Stimulated activated CD4-positive, alpha-beta T cell treated with anti-CD3 and anti-CD28 coated beads, Interleukin-4, amount 100 ng/mL, for 4 hours (primary cell): ENCODE results near the gene TIPRL.
"Not testable (repeated sequence)": the region's sequence is repeated elsewhere in the genome, so short reads cannot be mapped to it uniquely, and the experiment has no call there.

Source experiments
- DNase-seq, 2 experiments: peaks; one replicate each; pipeline ENCODE4 v3.0.0-alpha.2; 2020

Gene TIPRL

DNA sequence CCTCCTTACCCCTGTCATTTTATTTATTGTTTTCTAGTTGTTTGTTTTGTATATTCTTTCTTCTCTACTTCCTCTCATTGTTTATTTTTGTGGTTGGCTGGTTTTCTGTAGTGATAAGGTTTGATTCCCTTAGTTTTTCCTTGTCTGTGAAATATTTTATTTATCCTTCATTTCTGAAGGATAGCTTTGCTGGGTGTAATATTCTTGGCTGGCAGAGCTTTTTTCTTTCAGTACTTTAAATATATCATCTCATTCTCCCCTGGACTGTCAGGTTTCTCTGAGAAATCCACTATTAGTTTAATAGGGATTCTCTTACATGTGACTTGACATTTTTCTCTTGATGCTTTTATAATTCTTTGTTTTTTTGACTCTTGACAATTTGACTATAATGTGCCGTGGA is 18.8 kb upstream of the TIPRL start:
- DNase-seq = no peak

DNA sequence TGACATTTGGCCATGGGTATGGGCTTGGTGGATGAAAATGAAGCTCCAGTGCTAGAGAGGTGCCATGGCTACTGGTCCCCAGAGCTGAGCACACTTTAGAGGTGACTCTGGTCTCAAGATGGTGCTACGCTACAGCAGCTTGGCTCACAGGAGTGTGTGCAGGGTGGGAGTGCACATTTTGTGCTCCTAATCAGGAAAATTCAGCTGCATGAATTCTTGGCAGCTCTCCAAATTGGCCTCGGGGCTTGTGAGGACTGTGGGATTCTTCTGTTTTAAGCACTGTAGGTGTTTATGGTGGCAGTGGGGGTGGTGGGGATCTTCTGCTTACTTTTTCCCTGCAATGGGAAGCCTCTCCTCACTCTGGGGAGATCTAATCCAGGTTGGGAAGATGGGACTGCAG is 17.3 kb upstream of the TIPRL start:
- DNase-seq = no peak

DNA sequence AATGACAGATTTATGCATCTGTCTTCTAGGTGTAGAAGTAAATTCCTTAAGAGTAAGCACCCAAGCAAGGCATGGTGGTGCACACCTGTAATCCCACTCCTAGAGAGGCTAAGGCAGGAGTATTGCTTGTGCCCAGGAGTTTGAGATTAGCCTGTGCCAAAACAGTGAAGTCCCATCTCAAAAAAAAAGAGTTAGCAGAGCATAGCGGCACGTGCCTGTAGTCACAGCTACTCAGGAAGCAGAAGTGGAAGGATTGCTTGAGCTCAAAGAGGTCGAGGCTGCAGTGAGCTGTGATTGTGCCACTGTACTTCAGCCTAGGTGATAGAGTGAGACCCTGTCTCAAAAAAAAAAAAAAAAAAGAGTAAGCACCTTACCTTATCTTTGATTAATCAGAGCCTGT is 15.1 kb upstream of the TIPRL start:
- no peak for DNase-seq

DNA sequence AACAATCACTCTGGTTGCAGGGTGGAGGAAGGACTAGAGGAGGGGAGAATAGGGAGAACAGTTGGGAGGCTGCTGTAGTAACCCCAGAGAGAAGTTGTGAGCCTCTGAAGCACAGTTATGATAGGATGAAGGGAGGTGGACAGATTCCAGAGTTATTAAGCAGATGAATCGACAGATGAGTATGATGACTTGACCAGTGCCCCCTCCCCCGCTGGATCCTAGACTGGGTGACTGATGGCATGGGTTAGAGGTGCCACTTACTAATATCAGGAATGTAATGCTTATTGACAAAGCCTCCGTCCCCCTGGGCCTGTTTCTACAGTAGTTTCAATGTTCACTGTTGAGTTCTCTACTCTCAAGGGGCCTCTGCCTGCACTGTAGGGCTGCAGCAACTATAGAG is 14.0 kb upstream of the TIPRL start:
- DNase-seq = no peak

DNA sequence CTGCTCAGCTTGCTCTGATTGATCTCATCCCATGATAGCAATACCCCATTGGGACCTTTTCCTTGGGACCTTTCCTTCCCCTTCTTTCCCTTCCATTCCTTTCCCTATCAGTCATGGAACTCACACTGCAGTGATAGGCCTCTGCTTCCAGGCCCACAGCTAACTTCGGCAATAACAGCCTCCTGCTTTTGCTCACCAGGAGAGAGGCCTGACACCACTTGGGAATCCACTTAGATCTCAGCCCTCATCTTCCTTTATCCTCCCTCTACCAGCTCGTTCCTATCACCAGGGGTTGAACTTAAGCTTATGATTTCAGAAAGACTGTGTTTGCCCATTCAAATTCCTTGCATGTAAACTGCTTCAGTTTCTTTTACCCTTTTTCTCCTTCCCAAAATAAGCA is 11.0 kb upstream of the TIPRL start:
- DNase-seq = no peak

DNA sequence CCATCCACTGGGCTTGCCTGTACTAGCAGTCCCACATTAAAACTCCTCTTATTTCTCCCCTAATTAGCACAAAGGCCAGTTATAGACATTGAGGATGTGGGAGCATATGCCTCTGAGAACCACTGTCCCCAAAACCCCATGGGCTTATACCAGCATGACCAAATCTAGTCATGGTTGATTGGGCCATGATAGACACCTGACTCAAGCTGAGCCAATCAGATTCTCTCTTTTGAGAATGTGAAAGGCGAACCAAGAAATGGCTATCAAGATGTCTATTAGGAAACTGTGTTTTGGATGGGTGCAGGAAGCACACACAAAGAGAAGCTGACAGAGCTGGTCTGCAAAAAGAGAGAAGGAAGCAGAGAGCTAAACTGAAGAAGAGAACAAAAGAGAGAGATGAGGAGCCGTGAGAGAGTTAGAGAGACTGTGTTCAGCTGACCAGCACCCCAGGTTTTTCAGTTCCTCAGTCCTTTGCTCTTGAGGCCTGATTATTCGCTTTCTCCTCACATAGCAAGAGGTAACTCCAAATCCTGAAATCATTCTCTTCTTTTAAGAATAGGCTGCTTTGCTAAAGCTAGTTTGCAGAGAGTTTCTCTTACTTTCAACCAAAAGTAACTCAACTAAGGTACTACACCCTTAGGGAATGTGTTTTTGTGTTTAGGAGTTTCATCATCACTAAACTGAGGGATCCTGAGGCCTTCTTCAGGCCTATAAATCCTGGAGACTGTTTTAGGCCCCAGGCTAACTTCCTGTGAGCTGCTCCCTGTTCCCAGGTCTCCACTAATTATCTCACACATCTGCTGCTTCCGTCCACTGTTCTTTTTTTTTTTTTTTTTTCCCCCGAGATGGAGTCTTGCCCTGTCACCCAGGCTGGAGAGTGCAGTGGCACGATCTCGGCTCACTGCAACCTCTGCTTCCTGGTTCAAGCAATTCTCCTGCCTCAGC is 7.9 kb upstream of the TIPRL start:
- no peak for DNase-seq

DNA sequence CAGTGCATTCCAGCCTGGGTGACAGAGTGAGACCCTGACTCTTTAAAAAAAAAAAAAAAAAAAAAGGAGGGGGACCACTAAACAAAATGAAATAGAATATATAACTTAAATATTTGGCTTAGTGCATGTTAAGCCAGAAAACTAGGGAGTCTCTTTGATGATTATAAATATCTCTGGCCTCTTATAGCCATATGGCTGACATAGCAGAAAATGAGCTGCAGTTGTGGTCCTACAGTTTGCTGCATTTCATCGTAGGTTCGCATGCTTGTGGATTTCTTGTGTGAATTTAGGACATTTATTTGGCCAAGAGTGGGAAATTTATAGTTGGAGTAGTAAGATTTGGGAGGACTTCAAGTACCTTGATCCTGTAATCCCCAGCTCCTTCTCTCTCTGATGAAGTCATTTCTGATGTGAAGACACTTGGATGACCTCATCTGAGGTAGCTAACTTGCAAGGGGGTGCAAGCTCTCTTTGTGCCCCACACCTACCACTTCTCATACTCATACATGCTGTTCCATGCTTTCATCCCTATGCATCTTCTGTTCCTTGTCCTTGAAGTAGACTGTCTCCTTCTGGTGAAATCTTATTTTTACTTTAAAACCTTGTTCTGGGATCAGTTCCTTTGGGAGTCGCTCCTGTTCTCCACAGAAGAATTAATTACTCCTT is 6.4 kb upstream of the TIPRL start:
- DNase-seq = no peak

DNA sequence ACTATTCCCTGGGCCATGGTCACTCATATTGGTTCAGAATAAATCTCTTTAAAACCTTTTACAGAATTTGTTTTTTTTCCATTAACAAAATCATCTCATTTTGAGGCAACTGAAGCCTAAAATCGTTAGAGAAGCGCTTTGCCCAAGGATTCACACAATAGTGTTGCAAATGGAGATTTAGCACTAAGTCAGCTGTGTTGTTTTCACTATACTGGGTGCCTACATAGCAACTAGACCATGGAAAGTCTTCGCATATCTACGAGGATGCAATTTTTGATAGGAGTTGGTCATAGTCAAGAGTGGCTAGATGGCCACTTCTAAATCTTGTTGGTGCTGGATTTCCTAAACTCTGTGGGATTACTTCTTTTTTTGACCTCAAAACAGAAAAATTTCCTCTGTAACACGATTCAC is 530 bp upstream of the TIPRL start:
- no peak for DNase-seq

DNA sequence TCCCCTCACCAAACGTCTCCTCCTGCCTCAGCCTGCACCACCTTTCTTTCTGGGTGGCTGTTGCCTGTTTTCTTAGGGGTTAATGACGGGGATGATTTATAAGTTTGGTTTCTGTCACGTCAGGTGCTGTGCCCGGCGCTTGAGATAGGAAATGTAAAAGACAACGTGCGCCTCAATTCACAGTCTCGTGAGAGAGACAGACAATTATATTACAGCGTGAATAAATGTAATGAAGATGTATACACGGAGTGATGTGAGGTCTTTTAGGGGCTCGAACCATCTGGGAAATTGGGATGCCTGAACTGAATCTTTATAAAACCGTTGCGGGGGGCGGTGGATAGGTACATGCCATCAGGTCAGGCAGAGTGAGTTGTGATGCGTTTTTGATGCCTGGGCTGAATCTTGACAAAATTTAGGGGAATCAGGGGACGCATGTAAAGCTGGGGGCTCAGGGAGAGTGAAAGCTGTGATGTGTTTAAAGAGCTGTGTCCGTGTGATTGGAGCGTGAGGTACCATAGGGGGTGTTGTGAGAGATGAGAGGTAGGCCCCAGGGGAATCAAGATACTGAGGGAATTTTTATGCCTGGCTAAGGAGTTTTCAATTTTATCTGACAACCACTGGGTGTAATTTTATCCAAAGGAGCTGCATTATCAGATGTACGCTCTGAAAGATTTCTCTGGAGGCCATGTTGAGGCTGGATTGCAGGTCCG is 831 bp downstream of the TIPRL start:
- DNase-seq = peak in 1 of 2 experiments; percentile 3

DNA sequence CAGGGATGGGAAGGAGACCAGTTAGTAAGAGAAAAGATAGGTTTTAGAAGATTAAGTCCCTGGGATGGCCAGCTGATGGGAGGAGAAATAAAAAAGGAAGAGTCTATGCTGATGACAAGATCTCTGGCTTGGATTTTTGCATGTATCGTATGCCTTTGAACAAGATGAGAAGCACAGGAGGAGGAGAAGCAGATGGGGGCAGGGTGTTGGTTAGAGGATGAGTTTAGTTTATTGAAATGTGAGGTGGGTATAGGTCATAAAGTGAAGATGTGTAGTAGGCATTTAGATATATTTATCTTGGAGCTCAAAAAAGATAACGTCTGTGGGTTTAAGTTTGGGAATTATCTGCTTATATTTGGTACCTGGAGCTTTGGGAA is 1.4 kb downstream of the TIPRL start:
- no peak for DNase-seq

DNA sequence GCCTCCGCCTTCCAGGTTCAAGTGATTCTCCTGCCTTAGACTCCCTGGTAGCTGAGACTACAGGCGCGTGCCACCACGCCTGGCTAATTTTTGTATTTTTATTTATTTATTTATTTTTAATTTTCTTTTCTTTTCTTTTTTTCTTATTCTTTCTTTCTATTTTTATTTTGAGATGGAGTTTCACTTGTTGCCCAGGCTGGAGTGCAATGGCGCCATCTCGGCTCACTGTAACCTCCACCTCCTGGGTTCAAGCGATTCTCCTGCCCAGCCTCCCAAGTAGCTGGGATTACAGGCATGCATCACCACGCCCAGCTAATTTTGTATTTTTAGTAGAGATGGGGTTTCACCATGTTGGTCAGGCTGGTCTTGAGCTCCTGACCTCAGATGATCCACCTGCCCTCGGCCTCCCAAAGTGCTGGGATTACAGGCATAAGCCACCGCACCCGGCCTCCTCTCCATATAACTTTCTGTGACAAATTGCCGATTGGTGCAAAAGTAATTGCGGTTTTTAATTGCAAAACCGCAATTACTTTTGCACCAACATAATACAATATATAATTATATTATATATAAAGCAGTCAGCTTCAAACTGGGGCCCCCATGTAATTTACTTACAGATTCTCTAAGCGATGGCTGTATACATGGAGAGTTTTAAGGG is 2.4 kb downstream of the TIPRL start:
- not testable (repeated sequence) for DNase-seq

DNA sequence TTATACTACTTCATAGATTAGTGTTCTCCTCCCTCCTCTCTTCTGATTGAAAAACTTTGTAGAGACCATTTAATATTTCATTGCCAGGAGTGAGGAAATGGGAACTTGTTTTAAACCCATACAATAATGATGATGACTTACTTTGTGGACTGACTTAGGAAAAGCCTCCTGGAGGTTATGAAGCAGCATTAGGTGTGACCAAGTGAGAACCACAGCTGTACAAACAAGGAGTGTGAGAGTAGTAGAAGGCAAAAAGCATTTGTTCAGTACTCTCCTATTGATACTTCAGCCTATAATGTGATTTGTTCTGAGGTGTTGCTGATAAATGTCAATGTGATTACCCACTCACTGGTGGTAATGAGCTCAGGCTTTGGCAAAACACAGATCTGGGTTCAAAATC is 8.4 kb downstream of the TIPRL start:
- no peak for DNase-seq

DNA sequence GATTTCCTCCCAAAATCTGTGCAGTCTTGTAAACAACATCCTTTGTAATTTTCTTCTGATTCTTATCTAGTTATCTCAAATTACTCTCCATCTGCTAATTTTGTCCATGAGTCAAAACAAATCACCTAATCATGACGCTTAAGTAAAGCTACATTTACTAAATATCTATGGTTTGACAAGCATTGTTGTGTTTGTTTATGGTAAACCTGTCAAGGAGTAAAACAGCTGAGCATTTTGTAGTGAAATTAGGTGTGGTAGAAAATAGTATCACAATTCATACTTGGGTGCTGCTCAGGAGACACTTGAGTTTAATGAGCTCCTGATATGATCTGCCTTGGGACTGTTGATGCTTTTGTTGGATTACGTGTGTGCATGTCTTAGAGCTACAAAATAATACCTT is 11.6 kb downstream of the TIPRL start:
- DNase-seq = no peak

DNA sequence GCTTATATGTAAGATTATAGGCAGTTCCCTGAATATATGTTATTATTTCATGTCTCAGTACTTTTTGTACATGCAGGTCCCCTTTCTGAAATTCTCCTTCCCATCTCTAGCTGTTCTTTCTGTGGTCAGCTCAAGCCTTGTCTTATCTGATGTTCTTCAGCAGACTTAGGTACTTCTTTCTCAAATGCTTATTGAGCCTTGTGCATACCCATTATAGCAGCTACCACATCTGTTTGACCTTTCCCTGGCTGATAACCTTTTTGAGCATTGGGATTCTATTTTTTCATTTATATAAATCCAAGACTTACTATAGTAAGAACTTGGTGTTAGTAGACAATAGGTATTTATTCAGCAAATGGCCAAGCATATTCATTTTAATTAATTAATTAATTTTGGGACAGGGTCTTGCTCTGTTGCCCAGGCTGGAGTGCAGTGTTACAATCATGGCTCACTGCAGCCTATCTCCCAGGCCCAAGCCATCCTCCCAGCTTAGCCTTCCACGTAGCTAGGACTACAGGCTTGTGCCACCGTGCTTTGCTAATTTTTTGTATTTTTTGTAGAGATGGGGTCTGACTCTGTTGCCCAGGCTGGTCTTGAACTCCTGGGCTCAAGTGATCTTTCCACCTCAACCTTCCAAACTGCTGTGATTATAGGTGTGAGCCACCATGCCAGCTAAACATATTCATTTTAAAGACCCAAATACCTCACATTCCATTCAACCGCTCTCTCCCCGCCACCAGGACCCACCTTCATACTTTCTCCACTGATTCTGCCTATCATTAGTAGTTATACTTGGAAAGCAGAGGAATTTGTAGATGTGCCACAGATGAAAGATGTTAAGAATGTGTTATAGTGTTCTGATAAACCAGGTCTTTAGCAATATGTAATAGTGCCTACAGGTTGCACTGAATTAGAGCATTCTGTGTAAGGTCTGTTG is 16.7 kb downstream of the TIPRL start:
- DNase-seq = no peak

DNA sequence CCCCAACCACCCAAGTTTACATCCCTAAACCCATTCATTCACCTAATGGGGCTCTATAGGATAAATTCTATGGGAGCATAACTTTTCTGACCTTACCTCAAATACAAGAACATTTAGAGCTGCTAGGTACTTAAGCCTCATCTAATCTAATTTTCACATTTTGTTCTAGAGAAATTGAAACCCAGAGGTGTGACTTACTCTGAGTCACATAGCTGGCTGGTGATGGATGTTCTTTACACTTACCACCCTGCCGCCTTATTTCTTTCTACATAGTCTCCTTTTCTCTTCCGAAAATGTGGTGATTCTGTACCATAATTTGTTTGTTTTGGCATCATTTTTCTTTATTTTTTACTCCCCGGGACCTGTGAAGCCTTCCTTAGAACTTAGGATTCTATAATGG is 20.3 kb downstream of the TIPRL start:
- DNase-seq = no peak

DNA sequence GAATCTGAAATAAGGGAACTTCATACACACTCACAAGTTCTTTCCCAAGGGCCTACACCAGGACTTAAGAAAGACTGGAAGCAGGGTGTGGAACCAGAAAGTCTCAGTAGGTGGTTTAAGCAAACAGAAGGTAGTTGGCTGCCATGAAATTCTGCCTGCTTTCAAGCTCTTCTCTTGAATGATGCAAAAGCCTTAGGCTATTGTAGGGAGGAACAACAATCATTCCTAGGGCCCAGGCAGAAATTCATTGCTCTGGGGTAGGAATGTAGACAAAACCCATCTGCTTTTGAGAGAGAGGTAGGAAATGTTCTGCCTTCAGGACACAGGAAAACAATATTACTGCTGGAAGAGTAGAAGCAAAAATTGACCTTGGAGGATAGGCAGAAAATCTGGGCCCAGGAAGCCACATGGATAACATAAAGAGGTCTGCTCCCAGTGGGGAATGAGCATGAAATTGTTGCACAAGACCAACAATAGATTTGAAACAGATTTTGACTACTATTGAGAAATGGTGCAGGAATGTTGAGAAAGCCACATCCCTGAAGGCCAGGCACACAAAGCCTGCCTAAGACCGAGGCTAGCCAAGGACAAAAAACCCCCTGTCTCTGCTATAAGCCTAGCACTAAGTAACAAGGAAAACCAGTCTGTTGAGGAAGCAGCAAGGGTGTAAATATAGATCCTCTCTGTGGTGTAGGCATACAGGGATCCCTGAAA is 24.3 kb downstream of the TIPRL start:
- DNase-seq = no peak

DNA sequence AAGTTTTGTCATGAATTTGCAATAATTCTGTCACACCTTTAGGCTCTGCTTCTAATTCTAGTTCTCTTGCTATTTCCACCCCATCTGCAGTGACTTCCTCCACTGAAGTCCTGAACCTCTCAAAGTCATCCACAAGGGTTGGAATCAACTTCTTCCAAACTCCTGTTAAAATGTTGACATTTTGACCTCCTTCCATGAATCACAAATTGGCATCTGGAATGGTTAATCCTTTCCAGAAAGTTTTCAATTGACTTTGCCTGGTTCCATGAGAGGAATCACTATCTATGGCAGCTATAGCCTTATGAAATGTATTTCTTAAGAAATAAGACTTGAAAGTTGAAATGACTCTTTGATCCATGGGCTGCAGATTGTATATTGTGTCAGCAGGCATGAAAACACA is 27.3 kb downstream of the TIPRL start:
- DNase-seq = no peak

DNA sequence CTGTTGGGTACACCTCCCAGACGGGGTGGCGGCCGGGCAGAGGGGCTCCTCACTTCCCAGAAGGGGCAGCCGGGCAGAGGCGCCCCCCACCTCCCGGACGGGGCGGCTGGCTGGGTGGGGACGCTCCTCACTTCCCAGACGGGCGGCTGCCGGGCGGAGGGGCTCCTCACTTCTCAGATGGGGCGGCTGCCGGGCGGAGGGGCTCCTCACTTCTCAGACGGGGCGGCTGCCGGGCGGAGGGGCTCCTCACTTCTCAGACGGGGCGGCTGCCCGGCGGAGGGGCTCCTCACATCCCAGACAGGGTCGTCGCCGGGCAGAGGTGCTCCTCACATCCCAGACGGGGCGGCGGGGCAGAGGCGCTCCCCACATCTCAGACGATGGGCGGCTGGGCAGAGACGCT is 28.9 kb downstream of the TIPRL start:
- DNase-seq = not testable (repeated sequence)

DNA sequence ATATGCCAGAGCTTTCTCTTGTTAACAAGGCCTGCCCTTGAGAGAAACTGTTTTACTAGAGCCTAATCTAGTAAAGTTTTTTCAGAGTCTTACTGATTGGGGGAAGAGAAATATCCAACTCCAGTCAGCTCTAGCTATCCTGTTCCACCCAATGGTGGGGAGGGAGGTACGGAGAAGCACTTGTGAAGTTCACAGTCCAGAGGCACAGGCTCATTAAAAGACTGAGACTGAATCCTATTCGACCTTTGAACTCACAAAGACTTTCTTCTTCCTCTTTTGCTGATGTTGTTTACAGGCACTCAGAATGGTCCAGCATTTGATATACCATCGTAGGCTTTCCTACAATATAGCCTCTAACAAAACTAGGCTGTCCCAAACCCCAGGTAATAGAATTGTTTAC is 31.6 kb downstream of the TIPRL start:
- DNase-seq = no peak

DNA sequence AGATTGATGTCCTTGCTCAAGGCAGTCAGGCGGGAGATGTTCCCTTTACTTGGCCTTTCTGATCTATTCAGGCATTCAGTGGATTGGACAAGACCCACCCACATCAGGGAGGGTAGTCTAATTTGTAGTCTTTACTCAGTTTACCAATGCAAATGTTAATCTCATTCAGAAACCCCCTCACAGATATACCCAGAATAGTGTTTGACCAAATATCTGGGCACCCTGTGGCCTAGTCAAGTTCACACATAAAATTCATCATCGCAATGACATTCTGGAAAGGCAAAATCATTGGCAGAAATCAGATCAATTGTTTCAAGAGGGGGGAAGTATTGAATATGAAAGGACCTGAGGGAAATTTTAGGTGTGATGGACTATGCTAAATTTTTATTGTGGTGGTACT is 34.6 kb downstream of the TIPRL start:
- DNase-seq = no peak

DNA sequence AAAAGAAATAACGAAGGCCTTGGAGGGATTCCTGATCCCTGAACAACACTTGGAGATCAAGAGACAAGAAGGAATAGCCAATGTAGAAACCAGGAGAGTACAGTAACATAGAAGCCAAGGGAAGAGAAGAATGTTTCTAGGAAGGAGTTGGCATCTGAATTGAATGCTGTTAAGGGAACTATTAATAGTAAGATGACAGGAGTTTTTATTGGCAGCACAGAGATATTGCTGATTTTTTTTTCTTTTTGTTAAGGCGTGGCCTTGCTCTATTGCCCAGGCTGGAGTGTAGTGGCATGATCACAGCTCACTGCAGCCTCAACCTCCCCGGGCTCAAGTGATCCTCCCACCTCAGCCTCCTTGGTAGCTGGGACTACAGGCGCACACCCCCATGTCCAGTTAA is 37.4 kb downstream of the TIPRL start:
- DNase-seq = no peak
